DOHH2 (cell line): ENCODE measurements around the gene PDHB.

Experiments used
- H3F3A ChIP-seq: fragments of 200-600 bp; sonication (generic), shearing (Covaris generic); 2 replicates; pipeline ENCODE4 v1.6.0; 2016; ENCODE audit warnings: antibody characterized with exemption, mild to moderate bottlenecking; ENCODE audit not compliant: control insufficient read depth, insufficient read depth
- H3K27ac ChIP-seq: fragments of 200-600 bp; sonication (generic); 2 replicates; pipeline ENCODE4 v1.5.1; 2014; ENCODE audit warnings: low read depth, mild to moderate bottlenecking, low read length, moderate library complexity
- H3K27me3 ChIP-seq: fragments of 200-600 bp; sonication (generic); 2 replicates; pipeline ENCODE4 v1.6.1; 2014; ENCODE audit warnings: mild to moderate bottlenecking, low read length, mixed read lengths; ENCODE audit not compliant: control insufficient read depth
- H3K36me3 ChIP-seq: fragments of 200-600 bp; sonication (generic); 2 replicates; pipeline ENCODE4 v1.6.1; 2014; ENCODE audit warnings: mild to moderate bottlenecking, low read length, moderate library complexity, mixed read lengths; ENCODE audit not compliant: control insufficient read depth
- H3K4me1 ChIP-seq: fragments of 200-600 bp; sonication (generic); 2 replicates; pipeline ENCODE4 v1.6.1; 2014; ENCODE audit warnings: mild to moderate bottlenecking, low read length, mixed read lengths; ENCODE audit not compliant: control insufficient read depth
- H3K4me2 ChIP-seq: fragments of 200-600 bp; sonication (generic); 2 replicates; pipeline ENCODE4 v1.6.0; 2014; ENCODE audit warnings: mild to moderate bottlenecking, low read length, moderate library complexity
- H3K4me3 ChIP-seq: fragments of 200-600 bp; sonication (generic); 2 replicates; pipeline ENCODE4 v1.5.1; 2014; ENCODE audit warnings: mild to moderate bottlenecking, low read length, mixed read lengths
- H3K79me2 ChIP-seq: fragments of 200-600 bp; sonication (generic); 2 replicates; pipeline ENCODE4 v1.6.1; 2014; ENCODE audit warnings: mild to moderate bottlenecking, low read length, mixed read lengths; ENCODE audit not compliant: control insufficient read depth
- H3K9me2 ChIP-seq: fragments of 200-600 bp; sonication (generic); replicated peaks from 2 replicates; pipeline ENCODE4 v1.6.1; 2014; ENCODE audit warnings: mild to moderate bottlenecking, low read length, mixed read lengths; ENCODE audit not compliant: control insufficient read depth
- H3K9me3 ChIP-seq: fragments of 200-600 bp; sonication (generic); 2 replicates; pipeline ENCODE4 v1.6.1; 2014; ENCODE audit warnings: antibody characterized with exemption, low read length, mixed read lengths; ENCODE audit not compliant: control insufficient read depth, insufficient read depth
- H4K20me1 ChIP-seq: fragments of 200-600 bp; sonication (generic); 2 replicates; pipeline ENCODE4 v1.6.0; 2014; ENCODE audit warnings: low read depth, mild to moderate bottlenecking, antibody characterized with exemption, low read length, moderate library complexity; ENCODE audit not compliant: control insufficient read depth, insufficient read depth
- CTCF ChIP-seq: fragments of 200-600 bp; sonication (generic); IDR thresholded peaks from one replicate; pipeline ENCODE4 v1.5.1; 2014; ENCODE audit warnings: antibody characterized with exemption, mild to moderate bottlenecking, low read depth, low read length; ENCODE audit not compliant: poor library complexity, severe bottlenecking
- EZH2phosphoT487 ChIP-seq: fragments of 200-600 bp; sonication (generic); IDR thresholded peaks from 2 replicates; pipeline ENCODE4 v1.6.1; 2017; ENCODE audit warnings: borderline replicate concordance, mild to moderate bottlenecking, antibody characterized with exemption, low read length, moderate library complexity, mixed read lengths

Gene PDHB

DNA sequence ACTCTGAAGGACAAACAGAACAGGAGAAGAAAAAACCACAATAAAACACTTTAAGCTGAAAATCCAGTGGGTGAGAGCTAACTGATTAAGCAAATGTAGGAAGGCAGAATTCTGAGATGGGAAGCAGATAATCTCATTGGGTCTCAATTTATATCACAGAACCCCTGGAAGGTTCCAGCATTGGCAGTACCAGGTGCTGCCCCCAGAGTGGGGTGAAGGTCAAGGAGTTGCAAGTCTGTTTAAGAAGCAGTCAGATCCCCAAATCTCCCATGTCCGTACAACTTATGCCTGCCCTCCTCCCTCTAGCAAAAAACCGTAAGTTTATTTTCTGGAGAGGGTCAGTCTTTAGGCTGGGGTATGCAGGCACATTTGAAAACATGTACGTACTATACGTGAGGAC lies 55.9 kb downstream of the PDHB start:
- Histone ChIP-seq H3K27ac (no peak overlapping the region), H3K9me3 (no peaks in the 10 kb centered on the region), H3K4me1 (peaks cover 16% of the 10 kb centered on the region), H3F3A (peaks cover 19% of the 10 kb centered on the region), H3K79me2 (peaks cover 88% of the 10 kb centered on the region), H3K9me2 (no peaks in the 10 kb centered on the region), H3K4me2 (no peak overlapping the region), H3K4me3 (no peak overlapping the region), H3K36me3 (peaks cover 82% of the 10 kb centered on the region), H4K20me1 (peaks cover 6% of the 10 kb centered on the region), H3K27me3 (no peaks in the 10 kb centered on the region)
- TF ChIP-seq EZH2phosphoT487 (no peak), CTCF (no peak)
